DOHH2 (cell line): ENCODE results near the gene SPTLC2.

Source experiments
- H3F3A ChIP-seq: fragments of 200-600 bp; sonication (generic), shearing (Covaris generic); 2 replicates; pipeline ENCODE4 v1.6.0; 2016; ENCODE audit warnings: antibody characterized with exemption, mild to moderate bottlenecking; ENCODE audit not compliant: control insufficient read depth, insufficient read depth
- H3K27ac ChIP-seq: fragments of 200-600 bp; sonication (generic); 2 replicates; pipeline ENCODE4 v1.5.1; 2014; ENCODE audit warnings: low read depth, mild to moderate bottlenecking, low read length, moderate library complexity
- H3K27me3 ChIP-seq: fragments of 200-600 bp; sonication (generic); 2 replicates; pipeline ENCODE4 v1.6.1; 2014; ENCODE audit warnings: mild to moderate bottlenecking, low read length, mixed read lengths; ENCODE audit not compliant: control insufficient read depth
- H3K36me3 ChIP-seq: fragments of 200-600 bp; sonication (generic); 2 replicates; pipeline ENCODE4 v1.6.1; 2014; ENCODE audit warnings: mild to moderate bottlenecking, low read length, moderate library complexity, mixed read lengths; ENCODE audit not compliant: control insufficient read depth
- H3K4me1 ChIP-seq: fragments of 200-600 bp; sonication (generic); 2 replicates; pipeline ENCODE4 v1.6.1; 2014; ENCODE audit warnings: mild to moderate bottlenecking, low read length, mixed read lengths; ENCODE audit not compliant: control insufficient read depth
- H3K4me2 ChIP-seq: fragments of 200-600 bp; sonication (generic); 2 replicates; pipeline ENCODE4 v1.6.0; 2014; ENCODE audit warnings: mild to moderate bottlenecking, low read length, moderate library complexity
- H3K4me3 ChIP-seq: fragments of 200-600 bp; sonication (generic); 2 replicates; pipeline ENCODE4 v1.5.1; 2014; ENCODE audit warnings: mild to moderate bottlenecking, low read length, mixed read lengths
- H3K79me2 ChIP-seq: fragments of 200-600 bp; sonication (generic); 2 replicates; pipeline ENCODE4 v1.6.1; 2014; ENCODE audit warnings: mild to moderate bottlenecking, low read length, mixed read lengths; ENCODE audit not compliant: control insufficient read depth
- H3K9me2 ChIP-seq: fragments of 200-600 bp; sonication (generic); replicated peaks from 2 replicates; pipeline ENCODE4 v1.6.1; 2014; ENCODE audit warnings: mild to moderate bottlenecking, low read length, mixed read lengths; ENCODE audit not compliant: control insufficient read depth
- H3K9me3 ChIP-seq: fragments of 200-600 bp; sonication (generic); 2 replicates; pipeline ENCODE4 v1.6.1; 2014; ENCODE audit warnings: antibody characterized with exemption, low read length, mixed read lengths; ENCODE audit not compliant: control insufficient read depth, insufficient read depth
- H4K20me1 ChIP-seq: fragments of 200-600 bp; sonication (generic); 2 replicates; pipeline ENCODE4 v1.6.0; 2014; ENCODE audit warnings: low read depth, mild to moderate bottlenecking, antibody characterized with exemption, low read length, moderate library complexity; ENCODE audit not compliant: control insufficient read depth, insufficient read depth
- CTCF ChIP-seq: fragments of 200-600 bp; sonication (generic); IDR thresholded peaks from one replicate; pipeline ENCODE4 v1.5.1; 2014; ENCODE audit warnings: antibody characterized with exemption, mild to moderate bottlenecking, low read depth, low read length; ENCODE audit not compliant: poor library complexity, severe bottlenecking
- EZH2phosphoT487 ChIP-seq: fragments of 200-600 bp; sonication (generic); IDR thresholded peaks from 2 replicates; pipeline ENCODE4 v1.6.1; 2017; ENCODE audit warnings: borderline replicate concordance, mild to moderate bottlenecking, antibody characterized with exemption, low read length, moderate library complexity, mixed read lengths

Gene SPTLC2

GRCh38 chr14:77490347-77490986 lies 126.0 kb downstream of the SPTLC2 start:
- Histone ChIP-seq H3K27ac (no peak overlapping the region), H3K36me3 (no peaks in the 10 kb centered on the region), H4K20me1 (no peaks in the 10 kb centered on the region), H3K4me2 (no peak overlapping the region), H3K4me3 (no peak overlapping the region), H3F3A (no peaks in the 10 kb centered on the region), H3K4me1 (no peaks in the 10 kb centered on the region), H3K9me2 (no peaks in the 10 kb centered on the region), H3K27me3 (no peaks in the 10 kb centered on the region), H3K9me3 (no peaks in the 10 kb centered on the region), H3K79me2 (no peaks in the 10 kb centered on the region)
- no peak for TF ChIP-seq EZH2phosphoT487
- no peak for TF ChIP-seq CTCF

GRCh38 chr14:77489041-77489440 lies 127.4 kb downstream of the SPTLC2 start:
- Histone ChIP-seq H4K20me1 (no peaks in the 10 kb centered on the region), H3K36me3 (no peaks in the 10 kb centered on the region), H3K4me3 (no peak overlapping the region), H3K9me3 (no peaks in the 10 kb centered on the region), H3K27me3 (no peaks in the 10 kb centered on the region), H3K27ac (no peak overlapping the region), H3K79me2 (no peaks in the 10 kb centered on the region), H3F3A (no peaks in the 10 kb centered on the region), H3K4me2 (no peak overlapping the region), H3K4me1 (no peaks in the 10 kb centered on the region), H3K9me2 (no peaks in the 10 kb centered on the region)
- TF ChIP-seq CTCF (no peak), EZH2phosphoT487 (no peak)

- no peaks in the 10 kb centered on the region for H4K20me1 ChIP-seq
- H3K4me2 ChIP-seq = no peak overlapping the region
- H3K27me3 ChIP-seq = no peaks in the 10 kb centered on the region
- H3K27ac ChIP-seq = no peak overlapping the region
- no peaks in the 10 kb centered on the region for H3K9me3 ChIP-seq
- no peaks in the 10 kb centered on the region for H3K79me2 ChIP-seq
- no peaks in the 10 kb centered on the region for H3K36me3 ChIP-seq
- no peaks in the 10 kb centered on the region for H3K9me2 ChIP-seq
- TF ChIP-seq CTCF (no peak), EZH2phosphoT487 (no peak)
- H3F3A ChIP-seq = no peaks in the 10 kb centered on the region
- no peak overlapping the region for H3K4me3 ChIP-seq
- H3K4me1 ChIP-seq = no peaks in the 10 kb centered on the region
These were observed 127.9 kb downstream of the SPTLC2 start for GRCh38 chr14:77488558-77488957.
